GM11168 (cell line): Measurements from ENCODE around the gene USP32.
"Not testable (repeated sequence)": the region's sequence is repeated elsewhere in the genome, so short reads cannot be mapped to it uniquely, and the experiment has no call there.

ENCODE experiments used
- in situ Hi-C: fragments of 300-500 bp; cut with MboI; formaldehyde crosslinking; loops from one replicate; pipeline ENCODE4 v1.12.0; 2022; ENCODE audit warnings: low sequenced_read_pairs; ENCODE audit not compliant: unreplicated experiment

Gene USP32

GRCh38 chr17:60378187-60378586 is 13.7 kb downstream of the USP32 start:
- in situ Hi-C loops, result not testable (repeated sequence)

- in situ Hi-C loops, result no loop called here
Measured at GRCh38 chr17:60372790-60373483, 19.0 kb downstream of the USP32 start.

GRCh38 chr17:60371818-60372510 is 20.0 kb downstream of the USP32 start:
- in situ Hi-C loops, result no loop called here

GRCh38 chr17:60371416-60371815 is 20.5 kb downstream of the USP32 start:
- in situ Hi-C loops, result no loop called here

GRCh38 chr17:60369727-60370126 is 22.2 kb downstream of the USP32 start:
- in situ Hi-C loops, result no loop called here

- in situ Hi-C loops, result no loop called here
Measured at GRCh38 chr17:60363700-60364405, 28.1 kb downstream of the USP32 start.

- in situ Hi-C loops, result no loop called here
Measured at GRCh38 chr17:60362329-60362728, 29.6 kb downstream of the USP32 start.

GRCh38 chr17:60361889-60362288 is 30.0 kb downstream of the USP32 start:
- in situ Hi-C loops, result no loop called here

- in situ Hi-C loops, result no loop called here
Measured at GRCh38 chr17:60359415-60359814, 32.5 kb downstream of the USP32 start.

- in situ Hi-C loops, result no loop called here
Measured at GRCh38 chr17:60358606-60359225, 33.2 kb downstream of the USP32 start.

GRCh38 chr17:60356940-60357339 is 35.0 kb downstream of the USP32 start:
- in situ Hi-C loops, result no loop called here

GRCh38 chr17:60355663-60356594 is 36.0 kb downstream of the USP32 start:
- in situ Hi-C loops, result no loop called here

GRCh38 chr17:60354223-60354622 is 37.7 kb downstream of the USP32 start:
- in situ Hi-C loops, result no loop called here

- in situ Hi-C loops, result no loop called here
Measured at GRCh38 chr17:60353773-60354172, 38.2 kb downstream of the USP32 start.

- in situ Hi-C loops, result no loop called here
Measured at GRCh38 chr17:60352569-60352968, 39.4 kb downstream of the USP32 start.

- in situ Hi-C loops, result no loop called here
Measured at GRCh38 chr17:60352071-60352470, 39.9 kb downstream of the USP32 start.

GRCh38 chr17:60351012-60351695 is 40.8 kb downstream of the USP32 start:
- in situ Hi-C loops, result no loop called here

GRCh38 chr17:60348616-60349015 is 43.3 kb downstream of the USP32 start:
- in situ Hi-C loops, result no loop called here

GRCh38 chr17:60345233-60345632 is 46.7 kb downstream of the USP32 start:
- in situ Hi-C loops, result no loop called here
